ENCODE measurements around the gene PAN3. TPM values are rescaled to one million over a fixed set of nuclear protein-coding genes. Genes with fewer than 3 reads are reported as not detected.
A peak's percentile ranks its signal among the peaks of the same experiment; 100 is the strongest.

The PAN3 gene
- total RNA-seq, 1 donor from 2014 or later = 28.3 TPM

GRCh38 chr13:28316129-28316528, 177.8 kb downstream of the PAN3 start:
- Mint-ChIP-seq H3K4me1 (ENCODE audit: low read depth, unreplicated experiment) (peaks cover 12% of the 10 kb centered on the region), H3K4me3 (ENCODE audit: unreplicated experiment) (no peak overlapping the region), H3K36me3 (ENCODE audit: low read depth, unreplicated experiment) (no peaks in the 10 kb centered on the region), H3K27me3 (ENCODE audit: low read depth, unreplicated experiment) (peaks cover 2% of the 10 kb centered on the region), H3K9me3 (ENCODE audit: unreplicated experiment) (peaks cover 4% of the 10 kb centered on the region), H3K27ac (ENCODE audit: unreplicated experiment) (peak overlapping the region; percentile 31)
- H3K27me3 ChIP-seq (ENCODE audit: insufficient read depth, low read length) = no peaks in the 10 kb centered on the region
- no peak overlapping the region for H3K27ac ChIP-seq (ENCODE audit: low read depth, low read length)
- no peaks in the 10 kb centered on the region for H3K9me3 ChIP-seq (ENCODE audit: insufficient read depth, low read depth, low read length)
- DNase-seq (ENCODE audit: low read depth) (no peak), FAIRE-seq (no peak)
- no peak overlapping the region for H3K4me3 ChIP-seq (ENCODE audit: insufficient read depth, low read depth, low read length)
- no peak overlapping the region for H2AFZ ChIP-seq (ENCODE audit: low read depth, low read length)
- no peaks in the 10 kb centered on the region for H3K4me1 ChIP-seq (ENCODE audit: insufficient read depth, low read length)
- H3K79me2 ChIP-seq (ENCODE audit: insufficient read depth, low read length) = no peaks in the 10 kb centered on the region
- no peak overlapping the region for H3K9ac ChIP-seq (ENCODE audit: low read length)
- TF ChIP-seq CTCF (IDR thresholded peaks at IDR 0.05; ENCODE audit: insufficient read depth, low read depth, low read length) (no peak), EZH2 (IDR thresholded peaks at IDR 0.05; ENCODE audit: insufficient read depth, low read length) (no peak)
- no peaks in the 10 kb centered on the region for H4K20me1 ChIP-seq (ENCODE audit: insufficient read depth, low read length)
- no peaks in the 10 kb centered on the region for H3K36me3 ChIP-seq (ENCODE audit: insufficient read depth, low read length)
- H3K4me2 ChIP-seq (ENCODE audit: low read length) = no peak overlapping the region

GRCh38 chr13:28316836-28317235, 178.5 kb downstream of the PAN3 start:
- peaks cover 12% of the 10 kb centered on the region for H3K4me1 Mint-ChIP-seq (ENCODE audit: low read depth, unreplicated experiment)
- no peak overlapping the region for H3K4me3 Mint-ChIP-seq (ENCODE audit: unreplicated experiment)
- Histone ChIP-seq H3K9me3 (ENCODE audit: insufficient read depth, low read depth, low read length) (no peaks in the 10 kb centered on the region), H3K9ac (ENCODE audit: low read length) (no peak overlapping the region), H3K27ac (ENCODE audit: low read depth, low read length) (no peak overlapping the region), H4K20me1 (ENCODE audit: insufficient read depth, low read length) (no peaks in the 10 kb centered on the region), H3K4me1 (ENCODE audit: insufficient read depth, low read length) (no peaks in the 10 kb centered on the region), H2AFZ (ENCODE audit: low read depth, low read length) (no peak overlapping the region), H3K79me2 (ENCODE audit: insufficient read depth, low read length) (no peaks in the 10 kb centered on the region), H3K4me2 (ENCODE audit: low read length) (no peak overlapping the region), H3K36me3 (ENCODE audit: insufficient read depth, low read length) (no peaks in the 10 kb centered on the region), H3K4me3 (ENCODE audit: insufficient read depth, low read depth, low read length) (no peak overlapping the region), H3K27me3 (ENCODE audit: insufficient read depth, low read length) (no peaks in the 10 kb centered on the region)
- DNase-seq (ENCODE audit: low read depth) (no peak), FAIRE-seq (no peak)
- no peak for TF ChIP-seq CTCF (IDR thresholded peaks at IDR 0.05; ENCODE audit: insufficient read depth, low read depth, low read length)
- no peak for TF ChIP-seq EZH2 (IDR thresholded peaks at IDR 0.05; ENCODE audit: insufficient read depth, low read length)
- H3K27ac Mint-ChIP-seq (ENCODE audit: unreplicated experiment) = no peak overlapping the region
- peaks cover 2% of the 10 kb centered on the region for H3K27me3 Mint-ChIP-seq (ENCODE audit: low read depth, unreplicated experiment)
- peaks cover 4% of the 10 kb centered on the region for H3K9me3 Mint-ChIP-seq (ENCODE audit: unreplicated experiment)
- H3K36me3 Mint-ChIP-seq (ENCODE audit: low read depth, unreplicated experiment) = no peaks in the 10 kb centered on the region

DNA sequence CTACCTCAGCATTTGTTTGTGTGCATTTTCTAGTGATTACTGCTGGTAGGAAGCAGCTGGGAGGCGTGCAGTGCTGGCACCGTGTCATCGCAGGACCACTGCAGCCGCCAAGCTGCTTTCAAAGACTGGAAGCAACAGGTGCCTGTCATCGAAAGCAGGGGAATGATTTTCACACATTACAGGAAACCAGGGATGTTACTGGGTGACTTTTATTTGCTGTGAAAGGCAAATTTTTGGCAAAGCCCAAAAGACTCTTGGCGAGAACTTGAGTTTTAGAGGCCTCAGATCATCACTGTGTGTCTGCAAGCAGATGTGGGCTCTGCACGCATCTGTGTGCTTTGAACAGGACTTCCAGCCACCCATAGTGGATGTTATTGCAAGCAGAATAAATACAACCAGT, 180.2 kb downstream of the PAN3 start:
- Histone ChIP-seq H3K9me3 (ENCODE audit: insufficient read depth, low read depth, low read length) (no peaks in the 10 kb centered on the region), H2AFZ (ENCODE audit: low read depth, low read length) (no peak overlapping the region), H3K4me2 (ENCODE audit: low read length) (no peak overlapping the region), H3K27me3 (ENCODE audit: insufficient read depth, low read length) (no peaks in the 10 kb centered on the region), H3K27ac (ENCODE audit: low read depth, low read length) (no peak overlapping the region), H3K79me2 (ENCODE audit: insufficient read depth, low read length) (no peaks in the 10 kb centered on the region), H4K20me1 (ENCODE audit: insufficient read depth, low read length) (no peaks in the 10 kb centered on the region), H3K4me3 (ENCODE audit: insufficient read depth, low read depth, low read length) (no peak overlapping the region), H3K9ac (ENCODE audit: low read length) (no peak overlapping the region), H3K4me1 (ENCODE audit: insufficient read depth, low read length) (no peaks in the 10 kb centered on the region), H3K36me3 (ENCODE audit: insufficient read depth, low read length) (no peaks in the 10 kb centered on the region)
- no peak for FAIRE-seq
- H3K36me3 Mint-ChIP-seq (ENCODE audit: low read depth, unreplicated experiment) = no peaks in the 10 kb centered on the region
- peaks cover 4% of the 10 kb centered on the region for H3K9me3 Mint-ChIP-seq (ENCODE audit: unreplicated experiment)
- no peak for DNase-seq (ENCODE audit: low read depth)
- no peaks in the 10 kb centered on the region for H3K27me3 Mint-ChIP-seq (ENCODE audit: low read depth, unreplicated experiment)
- H3K27ac Mint-ChIP-seq (ENCODE audit: unreplicated experiment) = no peak overlapping the region
- H3K4me3 Mint-ChIP-seq (ENCODE audit: unreplicated experiment) = no peak overlapping the region
- no peak for TF ChIP-seq CTCF (IDR thresholded peaks at IDR 0.05; ENCODE audit: insufficient read depth, low read depth, low read length)
- TF ChIP-seq EZH2 (IDR thresholded peaks at IDR 0.05; ENCODE audit: insufficient read depth, low read length) = no peak
- peaks cover 12% of the 10 kb centered on the region for H3K4me1 Mint-ChIP-seq (ENCODE audit: low read depth, unreplicated experiment)

All from astrocyte (in vitro differentiated cells and primary cell).